ENCODE results near the gene ZMYND10.

The ZMYND10 gene

DNA sequence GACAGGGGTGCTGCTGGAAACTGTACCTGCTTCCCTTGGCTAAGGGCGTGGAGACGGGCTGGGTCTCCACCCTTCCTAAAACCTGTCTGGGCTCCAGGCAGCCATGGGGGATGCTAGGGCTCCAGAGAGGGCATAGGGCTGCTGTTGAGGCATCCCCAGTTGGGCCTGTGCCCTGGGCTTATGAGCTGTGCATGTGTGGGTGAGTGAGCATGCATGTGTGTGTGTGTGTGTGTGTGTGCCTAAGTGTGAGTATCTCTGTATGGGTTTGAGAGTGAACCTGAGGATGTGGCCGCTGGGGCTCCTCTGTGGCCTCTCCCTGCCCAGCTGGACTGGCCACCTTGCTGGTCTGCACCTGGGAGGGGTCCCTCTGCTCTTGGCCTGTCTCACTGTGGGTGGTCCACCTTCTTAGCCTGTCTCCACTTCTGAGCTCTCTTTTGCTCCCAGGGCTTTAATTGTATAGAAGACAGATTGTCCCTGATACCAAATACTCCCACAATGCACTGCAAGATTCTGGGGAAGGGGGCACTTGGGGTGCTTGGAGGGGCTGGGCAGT is 25.7 kb upstream of the ZMYND10 start:
- TF ChIP-seq, protein P1, sequence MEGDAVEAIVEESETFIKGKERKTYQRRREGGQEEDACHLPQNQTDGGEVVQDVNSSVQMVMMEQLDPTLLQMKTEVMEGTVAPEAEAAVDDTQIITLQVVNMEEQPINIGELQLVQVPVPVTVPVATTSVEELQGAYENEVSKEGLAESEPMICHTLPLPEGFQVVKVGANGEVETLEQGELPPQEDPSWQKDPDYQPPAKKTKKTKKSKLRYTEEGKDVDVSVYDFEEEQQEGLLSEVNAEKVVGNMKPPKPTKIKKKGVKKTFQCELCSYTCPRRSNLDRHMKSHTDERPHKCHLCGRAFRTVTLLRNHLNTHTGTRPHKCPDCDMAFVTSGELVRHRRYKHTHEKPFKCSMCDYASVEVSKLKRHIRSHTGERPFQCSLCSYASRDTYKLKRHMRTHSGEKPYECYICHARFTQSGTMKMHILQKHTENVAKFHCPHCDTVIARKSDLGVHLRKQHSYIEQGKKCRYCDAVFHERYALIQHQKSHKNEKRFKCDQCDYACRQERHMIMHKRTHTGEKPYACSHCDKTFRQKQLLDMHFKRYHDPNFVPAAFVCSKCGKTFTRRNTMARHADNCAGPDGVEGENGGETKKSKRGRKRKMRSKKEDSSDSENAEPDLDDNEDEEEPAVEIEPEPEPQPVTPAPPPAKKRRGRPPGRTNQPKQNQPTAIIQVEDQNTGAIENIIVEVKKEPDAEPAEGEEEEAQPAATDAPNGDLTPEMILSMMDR (conservative IDR thresholded peaks at IDR 0.05; ENCODE audit: control insufficient read depth, insufficient read depth, low read depth, low read length): no peak
- no peak overlapping the region for H3K4me3 ChIP-seq (ENCODE audit: control insufficient read depth, low read depth, low read length)
- DNase-seq (ENCODE audit: low read depth): peak; percentile 58

DNA sequence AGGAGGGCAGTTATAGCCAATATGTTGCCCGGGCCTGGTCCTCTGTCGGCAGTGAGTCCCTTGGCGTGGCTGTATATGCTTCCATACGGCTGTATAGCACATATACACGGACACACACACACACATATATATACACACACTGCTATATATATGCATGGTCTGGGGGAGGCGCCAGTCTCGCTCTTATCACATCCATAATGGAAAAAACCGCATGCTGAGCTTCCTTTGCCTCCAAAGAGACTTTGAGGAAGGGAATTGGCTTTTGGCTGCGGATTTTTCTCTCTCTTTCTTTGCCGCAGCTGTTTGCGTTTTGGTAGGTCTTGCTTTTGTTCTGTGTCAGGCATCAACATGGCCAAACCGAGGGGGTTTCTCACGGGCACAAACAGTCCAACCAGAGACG is 25.1 kb upstream of the ZMYND10 start:
- no peak overlapping the region for H3K4me3 ChIP-seq (ENCODE audit: control insufficient read depth, low read depth, low read length)
- TF ChIP-seq, protein P1 (conservative IDR thresholded peaks at IDR 0.05; ENCODE audit: control insufficient read depth, insufficient read depth, low read depth, low read length): no peak
- DNase-seq (ENCODE audit: low read depth): peak; percentile 20

DNA sequence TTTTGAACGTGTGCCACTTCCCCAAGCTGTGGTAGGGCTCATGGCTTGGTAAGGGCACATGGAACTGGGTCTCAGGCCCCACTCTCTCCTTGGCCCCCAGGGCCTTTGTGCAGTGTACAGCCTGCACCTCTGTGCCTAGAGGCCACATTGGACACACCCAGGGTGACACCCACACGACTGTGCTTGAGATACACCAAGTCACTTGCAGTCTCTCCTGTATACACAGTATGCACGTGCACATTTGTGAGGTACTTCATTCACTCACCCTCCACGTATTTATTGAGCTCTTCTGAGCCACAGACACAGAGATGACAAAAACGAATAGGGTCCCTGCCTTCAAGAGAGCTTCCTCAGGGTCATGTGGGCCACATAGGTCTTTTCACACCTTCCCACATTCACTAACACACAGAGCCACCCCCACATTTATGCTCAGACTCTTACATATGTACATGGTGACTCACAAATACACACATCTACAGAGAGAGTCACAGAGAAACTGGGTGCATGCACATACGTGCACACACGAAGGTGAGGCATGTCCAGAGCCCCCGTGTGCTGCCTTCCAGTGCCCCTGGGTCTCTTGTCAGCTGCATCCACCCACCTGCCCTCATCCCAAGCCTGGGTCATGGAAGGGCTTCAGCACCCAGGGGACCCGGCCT is 23.6 kb upstream of the ZMYND10 start:
- TF ChIP-seq, protein P1 (conservative IDR thresholded peaks at IDR 0.05; ENCODE audit: control insufficient read depth, insufficient read depth, low read depth, low read length): no peak
- H3K4me3 ChIP-seq (ENCODE audit: control insufficient read depth, low read depth, low read length): no peak overlapping the region
- DNase-seq (ENCODE audit: low read depth): no peak

DNA sequence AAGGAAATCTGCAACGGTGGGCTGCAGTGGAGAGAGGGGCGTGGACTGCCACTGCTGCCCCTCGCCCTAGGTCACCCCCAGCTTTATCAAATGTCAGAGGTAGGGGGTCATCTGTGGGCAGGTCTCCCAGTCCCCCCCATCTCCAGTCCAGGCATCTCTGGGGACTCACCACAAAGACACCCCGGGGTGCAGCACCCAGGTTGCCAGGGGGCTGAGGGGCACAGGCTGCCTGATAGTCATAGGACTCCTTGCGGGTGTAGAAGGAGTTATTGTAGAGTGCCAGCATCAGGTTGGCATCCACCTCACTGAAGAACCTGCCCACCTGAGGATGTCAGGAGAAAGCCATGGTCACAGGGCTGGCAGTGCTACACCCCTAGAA is 20.3 kb upstream of the ZMYND10 start:
- no peak overlapping the region for H3K4me3 ChIP-seq (ENCODE audit: control insufficient read depth, low read depth, low read length)
- no peak for DNase-seq (ENCODE audit: low read depth)
- TF ChIP-seq, protein P1 (conservative IDR thresholded peaks at IDR 0.05; ENCODE audit: control insufficient read depth, insufficient read depth, low read depth, low read length): no peak

DNA sequence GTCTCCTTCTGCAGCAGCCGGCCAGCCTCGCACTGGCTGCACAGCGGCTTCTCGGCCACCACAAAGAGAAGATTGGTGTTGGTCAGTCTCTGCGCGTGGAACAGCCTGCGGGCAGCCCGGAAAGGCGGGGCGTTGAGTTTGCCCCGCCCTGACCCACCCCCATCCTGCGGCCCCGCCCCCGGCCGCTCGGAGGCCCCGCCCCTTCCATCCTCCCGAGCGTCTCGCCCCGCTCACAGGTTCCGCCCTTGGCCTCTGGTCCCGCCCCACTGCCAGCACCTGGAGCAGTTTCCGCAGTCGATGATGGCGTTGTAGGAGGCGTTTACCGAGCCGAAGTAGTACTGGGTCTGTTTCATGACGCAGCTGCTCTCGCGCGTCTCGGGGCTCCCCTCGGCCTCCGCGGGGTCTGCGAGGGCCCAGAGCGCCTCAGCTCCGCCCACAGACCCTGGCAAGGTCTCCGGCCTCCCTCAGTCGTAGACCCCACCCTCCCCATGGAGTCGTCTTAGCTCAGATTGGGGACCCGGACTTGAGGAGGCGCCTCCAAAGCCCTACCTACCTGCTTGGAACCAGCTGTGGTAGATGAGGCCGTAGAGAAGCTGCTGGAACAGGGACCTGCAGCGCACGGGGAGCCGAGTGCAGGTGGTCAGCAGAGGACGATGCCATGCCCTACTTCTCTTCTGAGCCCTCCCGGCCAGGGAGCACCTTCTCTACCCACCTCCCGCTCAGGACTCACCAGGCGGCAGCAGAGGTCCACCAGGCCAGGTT is 19.7 kb upstream of the ZMYND10 start:
- TF ChIP-seq, protein P1 (conservative IDR thresholded peaks at IDR 0.05; ENCODE audit: control insufficient read depth, insufficient read depth, low read depth, low read length): no peak
- H3K4me3 ChIP-seq (ENCODE audit: control insufficient read depth, low read depth, low read length): peak overlapping the region; percentile 44
- DNase-seq (ENCODE audit: low read depth): peak; percentile 39

DNA sequence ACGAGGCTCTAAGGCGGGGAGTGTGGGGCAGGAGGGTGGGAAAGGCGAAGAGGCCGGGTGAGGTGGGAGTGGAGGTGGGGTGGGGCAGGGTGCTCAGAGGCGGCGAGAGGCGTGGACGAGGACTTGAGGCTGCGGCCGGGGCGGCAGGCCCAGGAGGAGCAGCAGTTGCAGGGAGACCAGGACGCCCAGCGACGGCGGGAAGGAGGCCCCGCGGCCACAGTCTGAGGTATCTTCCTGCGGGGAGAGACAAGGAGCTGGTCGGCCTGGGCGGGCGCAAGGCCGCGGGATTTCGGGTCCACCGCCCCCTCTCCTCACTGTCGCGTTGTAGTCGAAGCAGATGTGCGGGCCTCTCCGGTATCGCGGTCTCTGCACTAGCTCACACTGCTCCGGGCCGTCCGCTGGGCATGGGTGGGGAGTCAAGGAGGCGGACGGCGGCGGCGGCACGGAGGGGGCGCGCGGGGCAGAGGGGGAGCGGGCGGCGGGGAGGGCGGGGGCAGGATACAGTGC is 19.1 kb upstream of the ZMYND10 start:
- no peak for DNase-seq (ENCODE audit: low read depth)
- TF ChIP-seq, protein P1 (conservative IDR thresholded peaks at IDR 0.05; ENCODE audit: control insufficient read depth, insufficient read depth, low read depth, low read length): no peak
- H3K4me3 ChIP-seq (ENCODE audit: control insufficient read depth, low read depth, low read length): peak overlapping the region; percentile 44
